ENCODE measurements around the gene PPP2R5D.
"Not testable (repeated sequence)": the region's sequence is repeated elsewhere in the genome, so short reads cannot be mapped to it uniquely, and the experiment has no call there.

Gene PPP2R5D

GRCh38 chr6:43032326-43032725 is 48.0 kb downstream of the PPP2R5D start:
- no peak for DNase-seq (ENCODE audit: low read depth)

DNA sequence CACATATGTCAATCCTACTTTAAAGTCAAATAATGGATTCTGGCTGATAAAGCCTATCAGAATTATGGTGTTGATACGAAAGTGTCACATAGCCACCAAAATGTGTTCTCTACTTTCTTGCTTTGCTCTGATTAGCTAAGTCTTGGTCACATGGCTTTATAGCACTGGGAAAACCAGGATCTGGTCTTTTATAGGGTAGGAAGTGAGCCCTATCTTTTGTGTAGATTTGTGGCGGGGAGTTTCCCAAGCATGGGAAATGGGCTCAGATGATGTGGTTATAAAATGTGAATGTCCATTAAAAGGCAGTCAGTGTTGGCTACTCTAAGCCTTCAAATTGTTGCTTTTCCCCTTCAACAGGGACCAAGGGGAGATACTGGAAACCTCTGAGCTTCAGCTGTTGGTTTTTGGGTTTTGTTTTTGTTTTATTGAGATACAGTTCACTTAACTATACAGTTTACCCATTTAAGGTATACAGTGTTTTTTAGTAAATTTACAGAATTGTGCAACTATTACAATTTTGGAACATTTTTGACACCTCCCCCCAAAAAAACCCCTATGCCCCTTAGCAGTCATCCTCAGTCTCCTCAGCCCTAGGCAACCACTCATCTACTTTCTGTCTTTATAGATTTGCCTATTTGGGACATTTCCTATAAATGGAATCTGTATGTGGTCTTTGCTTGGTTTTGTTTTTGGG is 49.3 kb downstream of the PPP2R5D start:
- DNase-seq (ENCODE audit: low read depth): no peak

DNA sequence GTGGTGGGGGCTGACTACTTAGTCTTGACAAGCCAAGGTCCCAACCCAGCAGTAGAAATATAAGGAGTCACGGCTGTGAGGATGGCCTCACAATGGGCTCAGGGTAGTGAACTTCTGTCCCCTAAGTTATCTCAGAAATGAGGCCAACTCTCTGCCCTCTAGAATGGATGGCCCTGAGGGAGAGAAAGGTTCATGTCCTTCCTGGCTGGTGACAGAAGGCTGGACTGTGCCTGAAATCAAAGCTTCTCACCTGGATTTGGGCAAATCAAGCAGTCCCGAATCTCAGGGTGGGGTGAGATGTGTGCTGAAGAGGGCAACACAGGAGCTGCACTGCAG is 49.8 kb downstream of the PPP2R5D start:
- no peak for DNase-seq (ENCODE audit: low read depth)

- no peak for DNase-seq (ENCODE audit: low read depth)
Measured at GRCh38 chr6:43035495-43036194, 51.3 kb downstream of the PPP2R5D start.

DNA sequence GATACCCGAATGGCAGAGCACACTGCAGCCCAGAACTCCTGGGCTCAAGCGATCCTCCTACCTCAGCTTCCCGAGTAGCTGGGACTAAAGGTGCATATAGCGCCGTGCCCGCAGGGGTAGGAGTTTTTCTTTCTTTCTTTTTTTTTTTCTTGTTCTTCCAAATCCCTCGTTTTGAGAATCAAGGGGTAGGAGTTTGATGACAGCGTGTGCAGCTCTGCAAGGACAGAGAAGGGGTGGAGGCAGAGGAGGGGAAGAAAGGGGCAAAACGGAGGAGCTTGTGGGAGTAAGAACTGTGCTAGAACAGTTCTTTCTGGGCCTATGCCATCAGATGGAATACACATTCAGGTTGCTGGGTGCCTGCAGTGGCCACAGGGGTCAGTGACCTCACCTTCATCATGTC is 52.3 kb downstream of the PPP2R5D start:
- no peak for DNase-seq (ENCODE audit: low read depth)

GRCh38 chr6:43037197-43037596 is 52.8 kb downstream of the PPP2R5D start:
- DNase-seq (ENCODE audit: low read depth): no peak

DNA sequence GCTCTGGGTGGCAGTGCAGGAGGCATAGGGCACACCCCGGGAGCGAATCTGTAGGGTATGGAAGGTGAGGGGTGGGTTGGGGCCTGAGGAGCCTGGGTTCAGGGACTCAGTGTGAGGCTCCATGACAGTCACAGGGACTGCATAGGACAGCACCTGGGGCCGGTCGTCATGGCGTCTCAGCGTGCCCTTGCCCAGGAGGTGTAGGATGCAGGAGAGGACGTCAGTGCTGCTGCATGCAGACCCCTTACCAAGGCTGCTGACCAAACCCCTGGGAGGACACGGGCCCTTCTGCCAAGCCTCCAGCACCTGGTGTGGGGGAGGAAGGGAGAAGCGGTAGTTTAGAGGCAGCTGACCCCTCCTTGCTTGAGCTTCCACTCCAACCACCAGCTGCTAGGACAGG is 53.3 kb downstream of the PPP2R5D start:
- no peak for DNase-seq (ENCODE audit: low read depth)

DNA sequence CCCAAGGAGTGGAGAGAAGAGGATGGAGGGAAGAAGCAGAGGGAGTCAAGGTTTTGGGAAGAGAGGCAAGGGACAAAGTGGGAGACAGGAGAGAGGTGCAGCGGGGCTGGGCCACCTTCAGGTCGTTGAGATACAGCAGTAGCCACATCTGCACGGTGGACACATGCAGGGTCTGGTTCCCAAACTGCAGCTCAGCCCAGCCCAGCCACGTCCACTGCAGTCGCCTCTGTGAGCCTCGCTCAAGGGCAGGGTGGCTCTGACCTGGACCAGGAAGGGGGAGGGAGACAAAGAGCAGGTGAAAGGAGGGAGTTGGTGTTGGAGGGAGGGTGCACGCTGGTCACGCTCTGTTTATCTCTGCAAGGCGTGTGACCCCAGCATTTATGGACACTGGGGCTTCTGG is 54.4 kb downstream of the PPP2R5D start:
- no peak for DNase-seq (ENCODE audit: low read depth)

DNA sequence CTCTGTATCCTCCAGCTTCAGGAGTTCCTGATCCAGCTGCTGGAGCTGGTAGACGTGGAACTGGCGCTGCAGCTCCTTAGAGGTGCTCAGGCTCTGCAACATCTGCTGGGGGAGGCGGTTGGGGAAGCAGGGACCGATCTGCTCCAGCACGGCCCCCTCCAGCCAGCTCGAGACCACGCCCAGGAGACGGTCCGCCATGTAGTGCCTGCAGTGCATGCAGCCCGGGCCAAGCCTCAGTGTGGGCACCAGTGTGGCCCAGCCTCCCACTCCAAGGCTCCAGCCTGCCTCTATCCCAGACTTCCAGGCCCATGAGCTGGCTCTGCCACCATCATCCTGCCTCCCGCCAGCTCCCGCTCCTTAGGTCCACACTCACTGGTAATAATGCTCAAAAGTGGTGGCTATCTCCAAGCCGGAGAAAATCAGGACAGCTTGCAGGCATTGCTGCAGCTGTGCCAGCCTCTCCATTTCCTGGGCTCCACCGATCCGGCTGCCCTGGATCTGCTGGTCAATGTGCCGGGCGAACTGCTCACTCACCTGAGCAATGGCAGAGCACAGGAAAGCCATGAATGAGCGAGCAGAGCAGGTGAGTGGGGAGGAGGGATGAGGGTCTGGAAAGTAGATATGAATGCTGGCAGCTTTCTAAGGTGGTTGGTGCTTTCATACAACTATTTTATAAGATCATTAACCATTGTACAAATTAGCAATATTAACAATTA is 56.3 kb downstream of the PPP2R5D start:
- DNase-seq (ENCODE audit: low read depth): no peak

GRCh38 chr6:43041475-43041874 is 57.1 kb downstream of the PPP2R5D start:
- DNase-seq (ENCODE audit: low read depth): not testable (repeated sequence)

DNA sequence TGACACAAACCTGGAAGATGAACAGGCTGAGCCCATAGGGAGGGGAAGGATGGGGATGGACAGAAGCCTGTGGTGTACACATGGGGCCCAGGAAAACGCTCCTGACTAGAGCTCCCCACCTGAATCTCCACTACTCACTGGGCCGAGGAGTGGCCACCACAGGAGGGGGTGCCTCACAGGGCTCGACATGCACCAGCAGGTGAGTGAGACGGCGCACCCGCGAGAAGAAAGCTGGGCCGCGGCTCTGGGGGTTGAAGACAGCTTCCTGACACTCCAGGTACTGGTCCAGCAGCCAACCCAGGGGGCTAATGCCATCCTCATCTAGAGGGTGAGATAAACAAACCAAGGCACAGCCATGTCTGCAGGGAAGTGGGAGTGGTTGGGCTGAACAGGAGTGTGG is 58.9 kb downstream of the PPP2R5D start:
- no peak for DNase-seq (ENCODE audit: low read depth)

GRCh38 chr6:43045371-43045930 is 61.1 kb downstream of the PPP2R5D start:
- no peak for DNase-seq (ENCODE audit: low read depth)

GRCh38 chr6:43047998-43048397 is 63.6 kb downstream of the PPP2R5D start:
- DNase-seq (ENCODE audit: low read depth): no peak

DNA sequence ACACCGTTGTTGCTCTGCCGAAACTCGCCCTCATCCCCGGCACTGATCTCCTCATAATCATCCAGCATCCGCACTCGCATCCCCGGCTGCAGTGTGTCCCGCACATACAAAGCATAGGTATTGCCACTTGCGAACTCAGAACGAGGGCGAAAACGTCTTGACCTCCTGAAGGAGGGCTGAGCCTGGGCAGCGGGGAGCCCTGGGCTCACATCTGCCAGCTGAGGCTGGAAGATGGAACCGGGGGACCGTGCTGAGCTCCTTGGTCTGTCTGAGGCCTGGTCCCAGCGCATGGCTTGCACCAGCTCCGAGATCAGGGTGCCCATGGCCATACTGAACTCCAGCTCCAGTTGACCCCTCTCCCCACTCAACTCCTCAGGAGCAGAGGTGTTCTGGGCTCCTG is 66.6 kb downstream of the PPP2R5D start:
- no peak for DNase-seq (ENCODE audit: low read depth)

DNA sequence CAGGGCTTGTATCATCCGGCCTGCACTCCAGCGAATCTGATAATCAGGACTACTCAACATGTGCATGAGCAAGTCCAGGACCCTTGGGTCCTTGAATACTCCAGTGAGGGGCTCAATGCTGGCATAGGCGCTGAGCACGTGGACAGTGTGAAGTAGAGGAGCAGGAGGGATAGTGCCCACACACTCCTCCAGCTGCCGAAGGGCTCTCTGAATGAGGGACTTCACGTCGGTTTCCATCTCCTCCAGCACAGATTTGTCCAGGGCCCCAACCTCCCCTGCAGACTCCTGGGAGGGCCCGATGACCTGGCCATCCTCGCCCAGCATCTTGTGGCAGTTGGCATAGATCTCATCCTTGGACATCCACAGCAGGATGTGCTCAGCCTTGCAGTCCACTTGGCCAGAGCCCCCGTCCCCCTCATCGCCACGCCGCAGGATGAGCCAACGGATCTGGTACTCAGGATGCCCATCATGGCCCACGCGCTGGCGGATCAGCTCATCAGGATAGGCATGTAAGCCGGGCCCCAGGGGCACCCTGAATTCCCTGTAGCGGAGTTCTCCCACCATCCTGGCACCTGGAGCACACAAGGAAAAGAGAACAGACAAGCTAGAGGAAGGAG is 68.0 kb downstream of the PPP2R5D start:
- no peak for DNase-seq (ENCODE audit: low read depth)

GRCh38 chr6:43052842-43053544 is 68.6 kb downstream of the PPP2R5D start:
- DNase-seq (ENCODE audit: low read depth): no peak

DNA sequence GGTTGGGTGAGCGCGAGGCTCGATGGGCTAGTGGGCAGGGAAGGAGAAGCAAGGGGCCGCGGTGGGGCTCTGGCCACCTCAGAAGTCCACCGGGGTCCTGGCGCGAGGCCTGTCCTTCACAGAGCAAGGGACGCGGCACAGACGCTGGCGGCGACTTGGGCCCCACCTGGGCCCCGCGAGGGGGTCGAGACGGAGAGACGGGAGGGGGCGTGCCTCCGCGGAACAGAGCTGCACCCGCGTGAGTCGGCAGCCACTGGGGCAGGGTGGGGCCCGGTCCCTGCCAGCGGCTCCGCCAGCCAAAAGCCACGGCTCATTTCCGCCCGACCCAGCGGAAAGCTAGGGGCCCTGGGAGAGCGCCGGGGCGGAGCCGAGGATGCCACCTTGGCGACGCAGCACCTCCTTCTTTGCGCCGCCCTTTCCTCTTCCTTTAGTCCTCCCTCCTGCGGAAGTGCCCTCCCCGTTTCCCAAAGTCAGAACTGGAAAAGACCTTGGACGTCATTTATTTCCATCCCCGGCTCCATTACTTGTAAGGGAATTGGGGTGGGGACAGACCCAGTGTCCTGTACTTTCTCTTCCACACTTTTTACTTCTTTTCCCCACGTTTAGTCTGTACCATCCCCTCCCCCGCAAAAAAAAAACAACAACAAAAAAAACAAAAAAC is 69.3 kb downstream of the PPP2R5D start, which contains the start of gene CUL7:
Gene CUL7, minus strand, starts transcription at position 307 of the 661 bp plus-strand sequence. CDS start 1,063 bp downstream, outside the sequence.
- peak; percentile 70 for DNase-seq (ENCODE audit: low read depth)

- no peak for DNase-seq (ENCODE audit: low read depth)
Measured at GRCh38 chr6:43054206-43054943, 70.0 kb downstream of the PPP2R5D start.

DNA sequence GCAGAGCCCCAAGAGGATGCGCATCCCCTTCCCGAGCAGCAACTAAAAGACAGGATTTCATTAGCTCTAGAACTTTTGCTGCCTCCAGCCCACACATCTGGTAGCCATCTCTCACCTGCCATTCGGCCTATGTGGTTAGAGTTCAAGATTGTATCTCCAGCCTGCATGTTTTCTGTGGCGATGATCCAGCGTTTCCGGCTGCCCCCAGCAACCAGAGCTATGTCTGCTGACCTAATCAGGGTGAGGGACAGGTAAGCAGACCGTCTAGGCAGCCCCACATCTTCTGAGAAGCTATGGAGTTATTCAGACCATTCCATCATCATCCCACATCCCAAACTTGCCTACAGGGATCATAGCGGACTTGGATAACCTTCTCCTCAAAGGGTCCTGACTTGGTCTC is 71.6 kb downstream of the PPP2R5D start:
- no peak for DNase-seq (ENCODE audit: low read depth)

- no peak for DNase-seq (ENCODE audit: low read depth)
Measured at GRCh38 chr6:43058531-43058930, 74.2 kb downstream of the PPP2R5D start.
